Measurements from ENCODE around the gene MC4R. TPM values are rescaled to one million over a fixed set of nuclear protein-coding genes. Genes with fewer than 3 reads are reported as not detected.

MC4R gene
- total and polyA plus RNA-seq, 2 of the 4 experiments (the other 2 are of a cell fraction): 0.14 to 0.18 TPM

- DNase-seq (no peak), ATAC-seq (ENCODE audit: low read depth) (no peak)
- H3K4me2 ChIP-seq (ENCODE audit: low read depth, low read length): no peak overlapping the region
- no peaks in the 10 kb centered on the region for H3K36me3 ChIP-seq (ENCODE audit: control insufficient read depth, insufficient read depth, low read length)
- no peak overlapping the region for H4K8ac ChIP-seq (ENCODE audit: low read depth in 2 of 2, low read length in 2 of 2)
- intact Hi-C loops (cut with micrococcal nuclease) (no loop called here), in situ Hi-C loops (cut with MboI; ENCODE audit: low sequenced_read_pairs) (no loop called here), dilution Hi-C loops (cut with HindIII; ENCODE audit: low sequenced_read_pairs, unreplicated experiment) (no loop called here)
- no peak overlapping the region for H3K14ac ChIP-seq (replicated peaks; ENCODE audit: low read depth, low read length)
- no TSS peak for BruUV-seq (replicated peaks)
- no peak overlapping the region for H3K18ac ChIP-seq (ENCODE audit: low read depth, low read length)
- no peak overlapping the region for H3K4me3 ChIP-seq (ENCODE audit: insufficient read depth, low read depth, low read length)
- no peak overlapping the region for H3K27ac ChIP-seq (ENCODE audit: insufficient read depth, low read length)
- H4K20me1 ChIP-seq (ENCODE audit: insufficient read depth, low read length): no peaks in the 10 kb centered on the region
- H3K9me1 ChIP-seq (ENCODE audit: insufficient read depth, low read length): no peaks in the 10 kb centered on the region
- no peak overlapping the region for H2AK5ac ChIP-seq (ENCODE audit: low read depth, low read length)
- H4K91ac ChIP-seq (ENCODE audit: insufficient read depth, low read depth, low read length): no peak overlapping the region
- no peak overlapping the region for H3K23ac ChIP-seq (ENCODE audit: low read depth, low read length)
- H2BK120ac ChIP-seq (ENCODE audit: low read depth, low read length): no peak overlapping the region
- no CpG with 5 or more reads among the region's 1 CpG for WGBS, 2 experiments (ENCODE audit: extremely low coverage in 2 of 2, insufficient read length in 1 of 2)
- no peak overlapping the region for H2AK9ac ChIP-seq (replicated peaks; ENCODE audit: low read depth, low read length, poor library complexity)
- no peak overlapping the region for H3K56ac ChIP-seq (ENCODE audit: extremely low read depth, insufficient read depth, low read length)
- no peaks in the 10 kb centered on the region for H3K9me3 ChIP-seq (ENCODE audit: control insufficient read depth, insufficient read depth, low read length)
- H3K4ac ChIP-seq (ENCODE audit: low read depth, low read length): no peak overlapping the region
- H3K79me1 ChIP-seq (ENCODE audit: low read depth in 1 of 2, low read length in 2 of 2): no peaks in the 10 kb centered on the region
- H3K4me1 ChIP-seq (ENCODE audit: control insufficient read depth, insufficient read depth, low read length): no peaks in the 10 kb centered on the region
- no peaks in the 10 kb centered on the region; the same call in 1 of the 2 replicates for H3K27me3 ChIP-seq (ENCODE audit: control insufficient read depth, insufficient read depth, low read length)
- ChIA-PET CTCF (interaction anchor here (0.6 kb wide), 1 partner anchor 264 kb away, joined by 3 read pairs; no protein-coding TSS in a partner anchor), POLR2A (ENCODE audit: unreplicated experiment) (no interaction called here)
- H2BK5ac ChIP-seq (ENCODE audit: low read depth, low read length, poor library complexity, severe bottlenecking): no peak overlapping the region
- no peak overlapping the region for H4K5ac ChIP-seq (ENCODE audit: low read depth, low read length)
- no peak overlapping the region for H2BK15ac ChIP-seq (ENCODE audit: low read depth, low read length)
- TF ChIP-seq SMC3 (IDR thresholded peaks at IDR 0.05; ENCODE audit: low read depth, low read length) (no peak), CEBPB (IDR thresholded peaks at IDR 0.05; ENCODE audit: low read depth, low read length) (no peak), USF2 (IDR thresholded peaks at IDR 0.05; ENCODE audit: low read depth, low read length) (no peak), RAD21 (IDR thresholded peaks at IDR 0.05; ENCODE audit: low read length) (no peak), POLR2A (IDR thresholded peaks at IDR 0.05; ENCODE audit: low read depth, low read length) (no peak), BHLHE40 (IDR thresholded peaks at IDR 0.05; ENCODE audit: low read depth, low read length) (no peak), MAFK (IDR thresholded peaks at IDR 0.05; ENCODE audit: low read depth, low read length) (no peak), RFX5 (IDR thresholded peaks at IDR 0.05; ENCODE audit: low read depth, low read length) (no peak), MAZ (IDR thresholded peaks at IDR 0.05; ENCODE audit: borderline replicate concordance, low read depth, low read length) (no peak), CHD1 (IDR thresholded peaks at IDR 0.05; ENCODE audit: low read depth, low read length) (no peak), RCOR1 (IDR thresholded peaks at IDR 0.05; ENCODE audit: insufficient replicate concordance, low read length) (no peak), CTCF (conservative IDR thresholded peaks at IDR 0.05; ENCODE audit: low read depth, low read length) (no peak), MXI1 (IDR thresholded peaks at IDR 0.05; ENCODE audit: borderline replicate concordance, low read depth, low read length) (no peak), NFE2L2 (IDR thresholded peaks at IDR 0.05; ENCODE audit: low read depth, low read length) (no peak), FOS (IDR thresholded peaks at IDR 0.05; ENCODE audit: low read depth, low read length) (no peak)
- TF ChIP-seq, protein P1, sequence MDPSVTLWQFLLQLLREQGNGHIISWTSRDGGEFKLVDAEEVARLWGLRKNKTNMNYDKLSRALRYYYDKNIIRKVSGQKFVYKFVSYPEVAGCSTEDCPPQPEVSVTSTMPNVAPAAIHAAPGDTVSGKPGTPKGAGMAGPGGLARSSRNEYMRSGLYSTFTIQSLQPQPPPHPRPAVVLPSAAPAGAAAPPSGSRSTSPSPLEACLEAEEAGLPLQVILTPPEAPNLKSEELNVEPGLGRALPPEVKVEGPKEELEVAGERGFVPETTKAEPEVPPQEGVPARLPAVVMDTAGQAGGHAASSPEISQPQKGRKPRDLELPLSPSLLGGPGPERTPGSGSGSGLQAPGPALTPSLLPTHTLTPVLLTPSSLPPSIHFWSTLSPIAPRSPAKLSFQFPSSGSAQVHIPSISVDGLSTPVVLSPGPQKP (IDR thresholded peaks at IDR 0.05; ENCODE audit: borderline replicate concordance, low read depth, low read length): no peak
- H2BK20ac ChIP-seq (ENCODE audit: low read depth, low read length): no peak overlapping the region
- no peak overlapping the region for H3K9ac ChIP-seq (ENCODE audit: low read depth, low read length)
- H2AFZ ChIP-seq (replicated peaks; ENCODE audit: low read length, poor library complexity): no peak overlapping the region
These were observed 22.4 kb downstream of the MC4R start for GRCh38 chr18:60350150-60350549.
